C4-2B (cell line): Measurements from ENCODE around the gene NFATC2.

ENCODE experiments used
- CTCF ChIP-seq: fragments of 450-650 bp; conservative IDR thresholded peaks from 2 replicates; pipeline ENCODE4 v1.5.1; 2017; ENCODE audit warnings: mild to moderate bottlenecking
- ZFX ChIP-seq: fragments of 450-650 bp; IDR thresholded peaks from 2 replicates; pipeline ENCODE4 v1.6.1; 2017

GRCh38 chr20:51498765-51499540 is 43.6 kb downstream of the NFATC2 start:
- no peak for TF ChIP-seq ZFX
- no peak for TF ChIP-seq CTCF
